Measurements from ENCODE around the gene EIF4ENIF1. TPM values are rescaled to one million over a fixed set of nuclear protein-coding genes. Genes with fewer than 3 reads are reported as not detected.
A peak's percentile ranks its signal among the peaks of the same experiment; 100 is the strongest.
"Not testable (repeated sequence)": the region's sequence is repeated elsewhere in the genome, so short reads cannot be mapped to it uniquely, and the experiment has no call there.

The EIF4ENIF1 gene, protein sequence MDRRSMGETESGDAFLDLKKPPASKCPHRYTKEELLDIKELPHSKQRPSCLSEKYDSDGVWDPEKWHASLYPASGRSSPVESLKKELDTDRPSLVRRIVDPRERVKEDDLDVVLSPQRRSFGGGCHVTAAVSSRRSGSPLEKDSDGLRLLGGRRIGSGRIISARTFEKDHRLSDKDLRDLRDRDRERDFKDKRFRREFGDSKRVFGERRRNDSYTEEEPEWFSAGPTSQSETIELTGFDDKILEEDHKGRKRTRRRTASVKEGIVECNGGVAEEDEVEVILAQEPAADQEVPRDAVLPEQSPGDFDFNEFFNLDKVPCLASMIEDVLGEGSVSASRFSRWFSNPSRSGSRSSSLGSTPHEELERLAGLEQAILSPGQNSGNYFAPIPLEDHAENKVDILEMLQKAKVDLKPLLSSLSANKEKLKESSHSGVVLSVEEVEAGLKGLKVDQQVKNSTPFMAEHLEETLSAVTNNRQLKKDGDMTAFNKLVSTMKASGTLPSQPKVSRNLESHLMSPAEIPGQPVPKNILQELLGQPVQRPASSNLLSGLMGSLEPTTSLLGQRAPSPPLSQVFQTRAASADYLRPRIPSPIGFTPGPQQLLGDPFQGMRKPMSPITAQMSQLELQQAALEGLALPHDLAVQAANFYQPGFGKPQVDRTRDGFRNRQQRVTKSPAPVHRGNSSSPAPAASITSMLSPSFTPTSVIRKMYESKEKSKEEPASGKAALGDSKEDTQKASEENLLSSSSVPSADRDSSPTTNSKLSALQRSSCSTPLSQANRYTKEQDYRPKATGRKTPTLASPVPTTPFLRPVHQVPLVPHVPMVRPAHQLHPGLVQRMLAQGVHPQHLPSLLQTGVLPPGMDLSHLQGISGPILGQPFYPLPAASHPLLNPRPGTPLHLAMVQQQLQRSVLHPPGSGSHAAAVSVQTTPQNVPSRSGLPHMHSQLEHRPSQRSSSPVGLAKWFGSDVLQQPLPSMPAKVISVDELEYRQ
- total RNA-seq (ENCODE audit: insufficient read depth, low replicate concordance): 6.5 TPM

DNA sequence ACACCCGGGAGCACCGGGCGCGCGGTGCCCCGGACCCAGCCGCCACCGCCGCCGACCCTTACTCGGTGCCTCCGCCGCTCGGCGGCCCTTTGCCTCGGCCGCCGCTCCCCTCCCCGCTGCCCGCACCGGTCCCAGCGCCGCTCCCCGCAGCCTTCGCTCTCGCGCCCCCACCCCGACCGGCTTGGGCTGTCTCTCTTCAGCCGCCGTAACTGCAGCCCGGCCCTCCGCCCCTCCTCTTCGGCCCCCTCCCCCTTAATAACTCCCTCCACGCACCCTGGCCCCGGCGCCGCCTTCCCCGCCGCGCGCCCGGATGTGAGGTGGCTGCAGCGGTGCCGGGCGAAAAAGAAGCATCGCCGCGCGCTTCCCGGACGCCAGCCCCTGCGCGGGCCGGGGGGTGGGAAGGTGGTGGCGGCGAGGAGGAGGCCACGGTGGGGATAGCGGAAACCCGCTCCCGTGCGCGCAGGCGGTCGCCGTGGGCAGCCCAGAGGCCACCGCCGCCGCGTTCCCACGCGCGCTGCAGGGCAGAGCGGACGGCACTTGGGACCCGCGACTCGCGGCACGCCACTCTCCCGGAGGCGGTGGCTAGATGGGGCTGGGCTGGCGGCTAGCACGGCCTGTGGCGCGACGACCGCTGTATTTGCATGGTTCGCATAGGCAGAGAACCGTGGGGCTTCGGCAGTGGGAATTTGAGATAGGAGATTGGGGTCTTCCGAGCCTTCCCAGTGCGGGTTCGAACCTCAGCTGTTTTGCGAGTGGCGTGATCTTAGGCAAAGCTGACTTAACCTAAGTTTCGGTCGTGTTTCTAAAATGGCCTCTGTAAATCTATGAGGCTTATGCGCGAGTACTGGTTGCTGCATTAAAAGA, at the start of gene EIF4ENIF1:
Gene EIF4ENIF1, minus strand, starts transcription at position 211 of the 864 bp plus-strand sequence. CDS start 1,124 bp downstream, outside the sequence.
- DNase-seq (ENCODE audit: low spot score): peak; percentile 89

DNA sequence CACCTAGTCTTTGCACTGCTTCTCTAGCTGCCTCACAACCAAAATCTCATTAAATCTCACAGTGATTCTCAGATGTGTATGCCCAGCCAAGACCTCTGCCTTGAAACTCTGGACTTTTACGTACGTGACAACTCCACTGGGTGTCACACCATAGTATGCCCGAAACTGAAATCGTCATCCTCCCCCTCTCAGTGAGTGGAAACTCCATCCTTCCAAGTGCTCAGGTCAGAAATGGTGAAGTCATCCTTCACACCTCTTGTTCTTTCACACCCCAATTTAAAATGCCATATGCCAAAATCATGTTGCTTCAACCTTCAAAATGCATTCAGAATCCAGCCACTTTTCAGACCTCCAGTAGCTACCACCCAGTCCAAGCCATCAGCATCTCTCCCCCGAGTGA, 49.2 kb upstream of the EIF4ENIF1 start:
- DNase-seq (ENCODE audit: low spot score): no peak

DNA sequence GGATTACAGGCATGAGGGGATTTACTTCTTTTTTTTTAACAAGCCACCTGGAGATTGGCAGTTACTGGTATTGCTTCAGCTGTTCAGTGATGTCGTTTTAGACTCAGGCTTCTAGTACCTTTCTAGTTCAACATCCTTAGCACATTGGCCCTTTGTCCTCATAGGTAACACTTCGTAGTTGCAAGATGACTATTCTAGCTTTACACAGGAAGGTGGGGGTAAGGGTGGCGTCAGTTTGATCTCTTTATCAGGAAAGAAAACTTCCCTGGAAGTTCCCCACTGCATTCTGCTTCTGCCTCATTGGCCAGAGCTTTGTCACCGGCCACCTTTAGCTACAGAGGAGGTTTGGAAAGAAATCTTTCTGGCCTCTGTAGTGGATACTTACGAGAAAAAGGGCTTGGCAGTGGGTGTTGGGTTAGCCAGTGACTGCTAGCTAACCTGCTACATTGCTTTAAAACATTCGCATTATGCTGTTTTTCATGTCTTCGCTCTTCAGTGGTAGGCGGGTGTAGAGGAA, 47.4 kb upstream of the EIF4ENIF1 start:
- no peak for DNase-seq (ENCODE audit: low spot score)

- DNase-seq (ENCODE audit: low spot score): no peak
Measured at GRCh38 chr22:31533374-31533773, 43.7 kb upstream of the EIF4ENIF1 start.

GRCh38 chr22:31532060-31532459, 42.4 kb upstream of the EIF4ENIF1 start:
- no peak for DNase-seq (ENCODE audit: low spot score)

DNA sequence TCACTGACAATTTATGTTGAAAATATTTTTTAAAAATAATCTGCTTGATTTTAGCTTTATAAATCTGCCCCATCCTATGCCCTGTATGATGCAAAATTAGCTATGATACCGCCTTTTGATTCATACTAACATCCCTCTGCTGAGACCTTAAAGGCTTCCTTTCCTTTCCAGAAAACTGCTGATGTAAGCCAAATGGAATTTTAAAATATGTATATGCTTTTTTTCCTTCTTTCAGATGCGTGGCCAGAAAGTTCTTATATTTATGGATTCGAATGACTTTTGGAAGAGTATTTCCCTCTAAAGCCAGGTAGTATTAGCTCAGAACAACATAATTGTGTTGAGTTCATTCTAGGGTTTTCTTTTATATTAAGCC, 41.2 kb upstream of the EIF4ENIF1 start:
- peak; percentile 79 for DNase-seq (ENCODE audit: low spot score)

DNA sequence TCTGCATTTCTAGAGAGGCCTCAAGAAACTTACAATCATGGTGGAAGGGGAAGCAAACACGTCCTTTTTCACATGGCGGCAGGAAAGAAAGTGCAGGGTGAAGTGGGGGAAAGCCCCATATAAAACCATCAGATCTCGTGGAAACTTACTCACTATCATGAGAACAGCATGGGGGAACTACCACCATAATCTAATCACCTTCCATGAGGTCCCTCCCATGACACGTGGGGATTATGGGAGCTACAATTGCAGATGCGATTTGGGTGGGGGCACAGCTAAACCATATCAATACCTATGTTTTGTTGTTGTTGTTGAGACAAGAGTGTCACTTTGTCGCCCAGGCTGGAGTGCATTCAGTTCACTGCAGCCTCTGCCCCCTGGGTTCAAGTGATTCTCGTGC, 36.6 kb upstream of the EIF4ENIF1 start:
- no peak for DNase-seq (ENCODE audit: low spot score)

GRCh38 chr22:31524132-31524531, 34.5 kb upstream of the EIF4ENIF1 start:
- DNase-seq (ENCODE audit: low spot score): not testable (repeated sequence)

- DNase-seq (ENCODE audit: low spot score): no peak
Measured at GRCh38 chr22:31520051-31520450, 30.4 kb upstream of the EIF4ENIF1 start.

DNA sequence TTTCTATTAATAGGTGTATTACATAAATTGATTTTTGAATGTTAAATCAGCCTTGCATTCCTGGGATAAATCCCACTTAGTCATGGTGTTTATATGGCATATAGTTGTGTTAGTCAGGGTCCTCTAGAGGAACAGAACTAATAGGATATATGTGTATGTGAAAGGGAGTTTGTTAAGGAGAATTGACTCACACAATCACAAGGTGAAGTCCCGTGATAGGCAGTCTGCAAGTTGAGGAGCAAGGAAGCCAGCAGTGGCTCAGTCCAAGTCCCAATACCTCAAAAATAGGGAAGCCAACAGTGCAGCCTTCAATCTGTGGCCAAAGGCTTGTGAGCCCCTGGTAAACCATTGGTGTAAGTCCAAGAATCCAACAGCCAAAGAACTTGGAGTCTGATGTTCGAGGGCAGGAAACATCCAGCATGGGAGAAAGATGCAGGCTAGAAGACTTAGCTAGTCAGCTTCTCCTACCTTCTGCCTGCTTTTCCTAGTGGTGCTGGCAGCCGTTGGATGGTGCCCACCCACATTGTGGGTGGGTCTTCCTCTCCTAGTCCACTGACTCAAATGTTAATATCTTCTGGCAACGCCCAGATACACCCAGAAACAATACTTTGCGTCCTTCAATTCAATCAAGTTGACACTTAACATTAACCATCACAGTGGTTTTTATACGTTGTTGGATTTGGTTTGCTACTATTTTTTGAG, 19.6 kb upstream of the EIF4ENIF1 start:
- no peak for DNase-seq (ENCODE audit: low spot score)

DNA sequence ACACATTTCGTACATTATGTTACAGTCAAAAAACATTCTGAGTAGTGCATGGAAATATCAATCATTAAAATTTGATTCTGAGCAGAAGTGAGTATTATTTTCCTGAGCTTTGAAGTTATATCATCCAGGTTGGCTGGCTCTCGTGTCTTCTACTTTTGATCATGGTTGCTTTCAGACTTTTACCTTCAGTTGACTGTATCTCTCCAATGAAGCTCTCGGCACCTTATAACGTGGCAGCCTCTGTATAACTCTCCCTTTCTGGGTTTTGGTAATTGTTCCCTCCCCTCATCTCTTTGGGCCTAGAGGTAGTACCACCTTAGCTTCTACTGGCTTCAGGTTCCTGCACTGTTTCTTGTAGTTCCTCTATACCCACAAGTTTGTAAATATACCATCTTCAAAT, 18.9 kb upstream of the EIF4ENIF1 start:
- no peak for DNase-seq (ENCODE audit: low spot score)

DNA sequence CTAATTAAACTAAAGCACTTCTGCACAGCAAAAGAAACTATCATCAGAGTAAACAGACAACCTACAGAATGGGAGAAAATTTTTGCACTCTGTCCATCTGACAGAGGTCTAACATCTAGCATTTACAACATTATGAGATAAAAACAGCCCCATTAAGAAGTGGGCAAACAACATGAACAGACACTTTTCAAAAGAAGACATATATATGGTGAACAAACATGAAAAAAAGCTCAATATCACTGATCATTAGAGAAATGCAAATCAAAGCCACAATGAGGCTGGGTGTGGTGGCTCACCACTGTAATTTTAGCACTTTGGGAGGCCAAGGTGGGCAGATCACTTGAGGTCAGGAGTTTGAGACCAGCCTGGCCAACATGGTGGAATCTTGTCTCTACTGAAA, 17.9 kb upstream of the EIF4ENIF1 start:
- not testable (repeated sequence) for DNase-seq (ENCODE audit: low spot score)

GRCh38 chr22:31504282-31504681, 14.6 kb upstream of the EIF4ENIF1 start:
- no peak for DNase-seq (ENCODE audit: low spot score)

- no peak for DNase-seq (ENCODE audit: low spot score)
Measured at GRCh38 chr22:31503211-31503964, 13.7 kb upstream of the EIF4ENIF1 start.

GRCh38 chr22:31501738-31502137, 12.1 kb upstream of the EIF4ENIF1 start:
- no peak for DNase-seq (ENCODE audit: low spot score)

GRCh38 chr22:31497148-31497938, 7.7 kb upstream of the EIF4ENIF1 start:
- no peak for DNase-seq (ENCODE audit: low spot score)

DNA sequence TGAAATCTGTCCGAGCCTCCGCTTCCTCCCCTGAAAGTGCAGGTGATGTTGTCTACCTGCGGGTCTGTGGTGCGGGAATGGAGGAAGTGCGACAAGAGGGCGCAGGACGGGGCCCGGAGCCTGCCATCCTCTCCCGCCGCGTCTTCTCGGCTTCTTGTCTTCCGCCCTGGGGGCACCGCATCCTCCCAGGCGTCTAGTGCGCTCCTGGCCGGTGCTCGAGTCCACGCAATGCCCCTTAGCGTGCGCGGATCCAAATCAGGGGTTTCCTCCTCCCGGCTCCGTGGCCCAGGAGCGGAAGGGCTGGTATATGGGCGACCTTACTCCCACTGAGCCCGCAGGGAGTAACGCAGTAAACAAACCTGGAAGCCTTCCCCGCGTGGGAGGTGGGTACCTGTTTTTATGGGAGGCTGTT, 7.1 kb upstream of the EIF4ENIF1 start:
- DNase-seq (ENCODE audit: low spot score): no peak

DNA sequence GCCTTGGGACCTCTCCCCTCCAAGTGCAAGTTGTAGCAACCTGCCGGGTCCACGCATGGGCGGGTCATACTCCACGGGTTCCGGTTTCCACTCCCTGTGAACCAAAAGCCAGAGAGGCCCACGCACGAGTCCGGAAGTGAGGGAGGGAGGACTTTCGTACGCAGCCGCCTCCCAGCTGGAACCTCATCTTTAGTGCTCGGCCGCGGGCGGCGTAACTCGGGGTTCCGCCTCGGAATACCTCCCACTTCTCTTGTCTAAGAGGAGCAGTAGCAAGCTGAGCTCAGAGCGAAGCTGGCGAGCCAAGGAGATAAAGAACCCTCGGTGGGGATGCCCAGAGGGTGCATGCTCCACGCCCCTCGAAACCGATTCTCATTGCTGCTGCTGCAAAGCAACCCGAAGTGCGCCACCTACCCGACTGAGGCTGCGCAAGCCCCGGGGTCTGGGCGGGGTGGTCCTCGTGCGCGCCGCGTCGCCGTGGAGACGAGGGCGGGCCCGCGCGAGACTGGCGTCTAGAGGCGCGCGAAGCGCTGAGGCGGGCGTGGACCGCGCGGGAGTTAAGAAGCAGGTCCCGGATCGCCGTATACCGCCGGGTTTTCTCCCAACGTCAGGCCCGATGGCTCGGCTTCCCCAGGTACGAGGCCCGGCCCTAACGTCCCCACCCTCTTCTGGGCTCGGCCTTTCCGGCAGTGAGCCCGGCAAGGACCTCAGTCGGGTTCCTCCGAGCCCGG, 6.5 kb upstream of the EIF4ENIF1 start, which contains the start of gene SFI1:
Gene SFI1, plus strand, starts transcription at position 530 of the 728 bp plus-strand sequence. CDS start 11,749 bp downstream, outside the sequence.
- peak; percentile 97 for DNase-seq (ENCODE audit: low spot score)

Measured in umbilical cord (tissue), 2 donors.